Epithelial cell of prostate (primary cell): ENCODE measurements around the gene CBX4.

Experiments used
- DNase-seq: peaks from one replicate; pipeline ENCODE4 v3.0.0-alpha.2; 2011; ENCODE audit warnings: low read depth, low spot score
- H3K27ac ChIP-seq: fragments of 450-650 bp; 2 replicates; pipeline ENCODE4 v1.5.1; 2017; ENCODE audit warnings: mild to moderate bottlenecking

Gene CBX4

GRCh38 chr17:79792984-79793923 is 46.0 kb downstream of the CBX4 start:
- no peak overlapping the region for H3K27ac ChIP-seq
- DNase-seq: no peak

DNA sequence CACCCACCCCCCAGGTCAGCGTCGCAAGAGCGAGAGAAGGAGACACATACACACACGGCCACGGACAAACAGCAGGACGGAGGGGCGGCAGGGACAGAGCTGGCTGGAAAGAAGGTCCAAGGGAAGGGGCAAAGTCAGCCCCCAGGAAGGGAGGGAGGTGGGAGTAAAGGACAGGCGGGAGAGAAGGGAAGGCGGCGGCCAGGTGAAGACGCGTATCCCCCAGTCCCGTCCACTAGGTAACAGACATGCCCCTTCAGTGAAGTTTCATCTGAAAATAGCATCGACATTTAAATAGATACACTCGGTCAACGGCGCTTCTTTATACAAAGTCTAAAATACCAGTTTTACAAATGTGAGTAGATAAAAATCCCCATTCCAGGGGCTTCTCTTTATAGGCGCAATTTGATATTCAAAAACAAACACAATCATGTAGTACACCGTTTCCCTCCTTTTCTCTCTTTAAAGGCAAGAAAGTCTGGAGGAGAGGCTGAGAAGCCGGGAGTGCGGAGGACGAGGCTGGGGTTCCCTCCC is 46.8 kb downstream of the CBX4 start:
- no peak for DNase-seq
- H3K27ac ChIP-seq: no peak overlapping the region

- H3K27ac ChIP-seq: no peak overlapping the region
- no peak for DNase-seq
Observed at GRCh38 chr17:79791735-79792161, 47.5 kb downstream of the CBX4 start.

DNA sequence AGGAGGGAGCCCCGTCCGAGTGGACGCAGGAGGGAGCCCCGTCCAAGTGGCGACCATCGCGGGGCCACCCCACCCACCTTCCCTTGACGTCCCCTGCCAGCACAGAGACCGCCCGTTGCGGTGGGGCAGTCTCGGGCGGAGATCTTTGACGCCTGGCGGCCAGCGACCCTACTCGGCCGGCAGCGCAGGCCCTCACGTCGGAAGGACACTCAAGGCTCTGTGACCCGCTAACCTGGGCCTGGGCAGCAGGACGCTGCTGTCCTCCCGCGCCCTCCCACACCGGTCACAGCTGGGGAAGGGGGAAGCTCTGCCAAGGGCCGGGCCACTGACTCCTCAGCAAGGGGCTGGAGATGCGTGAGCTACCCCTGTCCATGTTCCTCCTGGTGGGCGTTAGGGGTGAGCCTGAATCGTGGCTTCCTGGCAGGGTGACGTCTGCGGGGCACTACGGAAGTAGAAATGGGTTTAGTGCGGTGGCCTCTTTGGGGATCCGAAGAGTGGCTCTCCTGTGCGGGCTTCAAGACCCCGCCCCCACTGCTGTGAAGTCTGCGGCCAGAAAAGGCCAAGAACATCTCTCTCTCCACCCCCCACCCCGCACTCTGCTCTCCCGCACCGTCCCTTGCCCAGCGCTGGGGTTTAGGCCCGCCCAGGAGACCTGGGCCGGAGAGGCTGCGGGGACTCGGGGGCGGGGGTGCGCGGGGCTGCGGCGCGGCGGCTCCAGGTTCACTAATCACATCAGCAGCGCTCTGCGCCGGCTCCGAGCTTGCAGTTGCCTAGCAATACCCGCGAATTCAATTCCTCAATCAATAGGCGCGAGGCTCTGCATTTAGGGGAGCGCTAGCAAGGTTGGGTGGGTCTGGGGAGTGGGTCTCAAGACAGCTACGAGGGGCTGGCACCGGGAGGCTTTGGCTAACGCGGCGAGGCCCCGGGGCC is 48.2 kb downstream of the CBX4 start:
- no peak overlapping the region for H3K27ac ChIP-seq
- no peak for DNase-seq

GRCh38 chr17:79789943-79790804 is 49.1 kb downstream of the CBX4 start:
- DNase-seq: no peak
- no peak overlapping the region for H3K27ac ChIP-seq

DNA sequence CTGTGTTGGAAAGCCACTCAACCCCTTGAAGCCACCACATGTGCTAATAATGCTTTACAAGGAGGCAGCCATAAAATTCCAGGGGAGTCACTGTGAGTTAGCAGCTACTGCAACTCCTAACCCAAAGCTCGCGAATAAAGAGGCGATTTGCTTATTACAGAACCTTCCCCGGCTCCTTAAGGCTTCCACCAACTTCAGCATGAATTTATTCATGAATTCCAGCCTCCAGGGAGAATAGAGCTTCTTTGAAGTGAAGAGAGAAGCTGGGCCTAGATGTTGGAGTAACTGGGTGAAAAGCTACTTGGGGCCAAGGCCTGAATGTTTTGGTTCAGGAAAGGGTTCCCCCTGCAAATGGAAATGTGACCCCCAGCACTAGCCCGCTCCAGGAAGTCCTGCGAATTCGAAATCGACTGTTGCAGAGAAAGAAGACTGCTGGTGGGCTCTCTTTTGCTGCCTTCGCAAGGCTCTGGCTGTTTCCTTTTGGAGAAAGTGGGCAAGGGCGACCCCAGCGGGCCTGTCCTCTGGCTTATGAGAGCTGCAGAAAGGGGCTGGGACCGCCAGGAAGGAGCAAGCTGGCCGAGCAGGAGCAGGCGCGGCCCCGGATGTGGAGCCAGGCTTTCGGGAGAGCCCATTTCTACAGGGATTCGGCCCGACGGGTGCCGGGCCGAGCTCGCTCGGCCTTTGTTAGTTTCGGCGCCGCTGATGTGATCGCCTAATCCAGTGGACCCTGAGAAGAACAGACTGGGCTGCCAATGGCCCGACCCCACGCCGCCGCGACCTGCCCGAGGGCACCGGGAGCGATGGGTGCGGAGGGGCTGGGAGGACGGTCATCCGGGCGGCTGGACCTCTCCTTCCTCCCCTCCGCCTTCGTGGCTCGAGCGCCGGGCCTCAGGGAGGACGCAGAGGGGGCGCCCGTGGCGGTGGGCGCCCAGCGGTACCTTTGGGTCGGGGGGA is 50.0 kb downstream of the CBX4 start:
- no peak for DNase-seq

GRCh38 chr17:79788455-79788854 is 50.8 kb downstream of the CBX4 start:
- no peak for DNase-seq
- no peak overlapping the region for H3K27ac ChIP-seq

More for the DNA sequence above, 50.0 kb downstream of the CBX4 start:
- no peak overlapping the region for H3K27ac ChIP-seq

- H3K27ac ChIP-seq: no peak overlapping the region
- DNase-seq: no peak
Observed at GRCh38 chr17:79786930-79787643, 52.2 kb downstream of the CBX4 start.

- no peak for DNase-seq
- H3K27ac ChIP-seq: no peak overlapping the region
Observed at GRCh38 chr17:79785900-79786810, 53.1 kb downstream of the CBX4 start.

DNA sequence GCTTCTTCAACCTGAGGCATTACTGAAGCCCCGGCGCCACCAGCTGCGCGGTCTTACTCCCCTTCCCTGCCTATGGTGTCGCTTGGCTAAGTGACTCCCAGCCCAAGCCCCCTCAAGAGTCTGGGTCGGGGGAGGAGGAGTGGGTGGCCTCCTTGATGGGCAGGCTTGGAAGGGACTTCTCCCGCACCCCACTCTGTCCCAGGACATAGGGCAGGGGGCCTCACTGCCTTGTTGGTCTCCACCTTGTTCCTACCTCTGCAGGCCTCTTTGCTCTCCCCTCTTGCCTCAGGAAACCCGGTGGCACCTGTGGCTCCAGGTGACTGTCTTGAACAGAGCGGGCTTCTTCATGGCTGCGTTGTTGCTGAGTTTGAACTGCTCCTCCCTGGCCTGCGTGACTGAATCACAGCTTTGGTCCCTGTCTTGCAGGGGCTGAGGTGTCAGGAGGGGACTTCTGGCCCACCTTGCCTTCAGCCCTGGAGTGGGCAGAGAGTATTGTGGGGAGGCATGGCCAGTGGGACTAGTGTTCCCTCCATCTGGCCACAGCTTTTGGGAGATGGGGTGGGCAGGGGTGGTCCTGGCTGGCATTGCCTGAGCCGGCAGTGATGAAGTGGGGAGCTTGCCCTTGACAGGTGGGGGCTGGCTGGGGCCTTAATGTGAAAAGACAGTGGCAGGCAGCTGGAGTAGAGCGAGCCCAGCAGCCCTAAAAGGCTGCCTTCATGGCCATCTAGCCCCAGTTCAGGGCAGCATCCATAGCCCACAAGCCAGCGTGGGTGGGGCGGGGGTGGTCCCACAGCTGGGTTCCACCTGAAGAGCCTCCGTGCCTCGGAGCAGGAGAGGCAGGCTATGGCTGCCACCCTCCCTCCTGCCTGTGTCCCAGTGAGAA is 54.0 kb downstream of the CBX4 start:
- no peak for DNase-seq
- H3K27ac ChIP-seq: no peak overlapping the region

DNA sequence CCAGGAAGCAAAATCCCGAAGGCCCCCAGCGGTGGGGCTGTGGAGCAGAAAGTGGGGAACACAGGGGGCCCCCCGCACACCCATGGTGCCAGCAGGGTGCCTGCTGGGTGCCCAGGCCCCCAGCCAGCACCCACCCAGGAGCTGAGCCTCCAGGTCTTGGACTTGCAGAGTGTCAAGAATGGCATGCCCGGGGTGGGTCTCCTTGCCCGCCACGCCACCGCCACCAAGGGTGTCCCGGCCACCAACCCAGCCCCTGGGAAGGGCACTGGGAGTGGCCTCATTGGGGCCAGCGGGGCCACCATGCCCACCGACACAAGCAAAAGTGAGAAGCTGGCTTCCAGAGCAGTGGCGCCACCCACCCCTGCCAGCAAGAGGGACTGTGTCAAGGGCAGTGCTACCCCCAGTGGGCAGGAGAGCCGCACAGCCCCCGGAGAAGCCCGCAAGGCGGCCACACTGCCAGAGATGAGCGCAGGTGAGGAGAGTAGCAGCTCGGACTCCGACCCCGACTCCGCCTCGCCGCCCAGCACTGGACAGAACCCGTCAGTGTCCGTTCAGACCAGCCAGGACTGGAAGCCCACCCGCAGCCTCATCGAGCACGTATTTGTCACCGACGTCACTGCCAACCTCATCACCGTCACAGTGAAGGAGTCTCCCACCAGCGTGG is 54.8 kb downstream of the CBX4 start:
- no peak overlapping the region for H3K27ac ChIP-seq
- no peak for DNase-seq

DNA sequence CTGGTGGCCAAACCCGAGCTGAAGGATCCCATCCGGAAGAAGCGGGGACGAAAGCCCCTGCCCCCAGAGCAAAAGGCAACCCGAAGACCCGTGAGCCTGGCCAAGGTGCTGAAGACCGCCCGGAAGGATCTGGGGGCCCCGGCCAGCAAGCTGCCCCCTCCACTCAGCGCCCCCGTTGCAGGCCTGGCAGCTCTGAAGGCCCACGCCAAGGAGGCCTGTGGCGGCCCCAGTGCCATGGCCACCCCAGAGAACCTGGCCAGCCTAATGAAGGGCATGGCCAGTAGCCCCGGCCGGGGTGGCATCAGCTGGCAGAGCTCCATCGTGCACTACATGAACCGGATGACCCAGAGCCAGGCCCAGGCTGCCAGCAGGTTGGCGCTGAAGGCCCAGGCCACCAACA is 55.3 kb downstream of the CBX4 start:
- DNase-seq: no peak
- H3K27ac ChIP-seq: no peak overlapping the region
